SU-DHL-6 (cell line): ENCODE measurements around the gene TERB2.

Experiments used
- CTCF ChIP-seq: fragments of 200-600 bp; sonication (generic); IDR thresholded peaks from one replicate; pipeline ENCODE4 v1.5.1; 2017; ENCODE audit warnings: antibody characterized with exemption, mild to moderate bottlenecking, low read length, moderate library complexity; ENCODE audit not compliant: insufficient read depth, poor library complexity, severe bottlenecking
- EZH2phosphoT487 ChIP-seq: fragments of 200-600 bp; sonication (generic), shearing (Covaris generic); conservative IDR thresholded peaks from 2 replicates; pipeline ENCODE4 v1.6.1; 2018; ENCODE audit warnings: mild to moderate bottlenecking, antibody characterized with exemption, low read length, moderate library complexity, mixed read lengths

- TF ChIP-seq CTCF (no peak), EZH2phosphoT487 (no peak)
Measured at GRCh38 chr15:44999105-44999504, 42.6 kb downstream of the TERB2 start.
